C4-2B (cell line): Measurements from ENCODE around the gene PLXNB3.
"Not testable (repeated sequence)": the region's sequence is repeated elsewhere in the genome, so short reads cannot be mapped to it uniquely, and the experiment has no call there.

ENCODE experiments used
- H3K27ac ChIP-seq: fragments of 450-650 bp; 2 replicates; pipeline ENCODE4 v1.5.1; 2017
- CTCF ChIP-seq: fragments of 450-650 bp; conservative IDR thresholded peaks from 2 replicates; pipeline ENCODE4 v1.5.1; 2017; ENCODE audit warnings: mild to moderate bottlenecking
- ZFX ChIP-seq: fragments of 450-650 bp; IDR thresholded peaks from 2 replicates; pipeline ENCODE4 v1.6.1; 2017

Gene PLXNB3

GRCh38 chrX:153739754-153740486 is 24.1 kb upstream of the PLXNB3 start:
- no peak overlapping the region for H3K27ac ChIP-seq
- TF ChIP-seq ZFX (no peak), CTCF (no peak)

- no peak overlapping the region for H3K27ac ChIP-seq
- TF ChIP-seq CTCF: no peak
- TF ChIP-seq ZFX: no peak
Measured at GRCh38 chrX:153740631-153741222, 23.3 kb upstream of the PLXNB3 start.

GRCh38 chrX:153741446-153741845 is 22.6 kb upstream of the PLXNB3 start:
- no peak overlapping the region for H3K27ac ChIP-seq
- no peak for TF ChIP-seq CTCF
- no peak for TF ChIP-seq ZFX

- not testable (repeated sequence) for H3K27ac ChIP-seq
Measured at GRCh38 chrX:153742111-153742510, 21.9 kb upstream of the PLXNB3 start.

GRCh38 chrX:153742796-153743467 is 21.1 kb upstream of the PLXNB3 start:
- not testable (repeated sequence) for H3K27ac ChIP-seq

GRCh38 chrX:153743468-153744209 is 20.4 kb upstream of the PLXNB3 start:
- H3K27ac ChIP-seq: not testable (repeated sequence)

- H3K27ac ChIP-seq: no peak overlapping the region
- TF ChIP-seq CTCF (no peak), ZFX (no peak)
Measured at GRCh38 chrX:153744210-153745066, 19.6 kb upstream of the PLXNB3 start.

GRCh38 chrX:153745067-153745433 is 19.0 kb upstream of the PLXNB3 start:
- not testable (repeated sequence) for H3K27ac ChIP-seq

GRCh38 chrX:153746359-153746758 is 17.7 kb upstream of the PLXNB3 start:
- no peak for TF ChIP-seq CTCF
- no peak for TF ChIP-seq ZFX
- H3K27ac ChIP-seq: no peak overlapping the region

GRCh38 chrX:153746991-153747390 is 17.1 kb upstream of the PLXNB3 start:
- not testable (repeated sequence) for H3K27ac ChIP-seq

GRCh38 chrX:153749017-153749416 is 15.0 kb upstream of the PLXNB3 start:
- H3K27ac ChIP-seq: not testable (repeated sequence)
